Measurements from ENCODE around the gene CCT8L2.
"Not testable (repeated sequence)": the region's sequence is repeated elsewhere in the genome, so short reads cannot be mapped to it uniquely, and the experiment has no call there.

CCT8L2 gene

DNA sequence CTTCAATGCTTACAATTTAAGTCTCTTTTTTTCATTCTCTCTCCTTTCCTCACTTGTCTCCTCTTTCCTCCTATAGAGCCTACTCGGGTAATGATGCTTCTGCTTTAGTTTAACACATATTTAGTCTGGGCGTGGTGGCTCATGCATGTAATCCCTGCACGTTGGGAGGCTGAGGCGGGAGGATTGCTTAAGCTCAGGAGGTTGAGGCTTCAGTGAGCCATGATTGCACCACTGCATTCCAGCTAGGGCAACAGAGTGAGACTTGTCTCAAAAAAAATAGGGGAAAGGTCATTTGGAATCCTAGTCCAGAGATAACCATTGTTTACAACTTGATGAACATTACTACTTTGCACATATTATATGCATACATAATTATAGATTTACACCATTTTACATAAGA is 1.4 kb upstream of the CCT8L2 start:
- no peak for DNase-seq

DNA sequence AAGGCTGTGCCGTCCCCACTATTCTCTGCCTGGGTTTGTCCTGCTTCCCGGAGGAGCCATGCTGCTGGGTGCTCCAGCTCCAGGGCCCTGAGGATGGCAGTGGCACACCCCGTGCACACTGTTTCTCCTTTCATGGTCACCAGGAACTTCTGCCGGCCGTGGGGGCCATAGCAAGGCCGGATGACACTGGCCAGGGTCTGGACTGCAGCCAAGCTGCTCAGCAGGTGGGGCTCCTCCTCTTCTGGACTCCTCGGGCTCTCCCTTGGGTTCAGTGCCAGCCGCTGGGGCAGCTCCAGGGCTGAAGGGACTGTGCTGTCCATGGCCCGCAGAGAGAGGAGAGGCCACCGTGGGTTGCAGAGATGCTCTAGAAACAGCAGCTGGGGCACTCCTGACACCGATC is 379 bp downstream of the CCT8L2 start:
- DNase-seq: not testable (repeated sequence)

DNA sequence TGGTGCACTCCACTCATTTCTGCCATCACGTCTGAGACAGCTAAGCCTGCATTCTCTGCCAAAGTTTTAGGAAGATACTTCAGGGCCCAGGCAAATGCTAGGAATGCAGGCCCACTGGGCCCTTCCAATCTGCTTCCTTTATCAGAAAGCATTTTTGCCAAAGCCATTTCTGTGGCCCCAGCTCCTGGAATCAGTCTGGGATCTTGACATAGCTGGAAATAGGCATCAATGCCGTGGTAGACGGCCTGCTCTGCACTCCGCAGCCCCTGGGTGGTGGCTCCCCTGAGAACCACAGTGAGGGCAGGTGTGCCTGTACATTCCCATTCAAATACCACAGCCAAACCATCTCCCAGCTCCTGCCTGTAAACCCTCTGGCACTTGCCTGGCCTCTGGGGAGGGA is 1.5 kb downstream of the CCT8L2 start:
- not testable (repeated sequence) for DNase-seq

DNA sequence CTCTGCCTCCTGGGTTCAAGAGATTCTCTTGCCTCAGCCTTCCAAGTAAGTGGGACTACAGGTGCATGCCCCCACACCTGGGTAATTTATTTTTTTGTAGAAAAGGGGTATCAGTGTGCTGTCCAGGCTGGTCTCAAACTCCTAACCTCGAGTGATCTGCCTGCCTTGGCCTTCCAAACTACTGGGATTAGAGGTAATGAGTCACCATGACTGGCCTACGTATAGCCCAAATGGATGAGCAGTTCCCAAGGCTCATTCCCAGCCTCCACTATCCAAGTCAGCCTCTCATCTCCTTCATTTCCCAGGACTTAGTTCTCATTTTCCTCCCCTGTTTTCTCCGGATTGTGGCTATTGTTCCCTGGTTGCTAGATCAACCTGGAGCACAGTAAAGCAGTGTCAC is 5.6 kb downstream of the CCT8L2 start:
- DNase-seq: no peak

DNA sequence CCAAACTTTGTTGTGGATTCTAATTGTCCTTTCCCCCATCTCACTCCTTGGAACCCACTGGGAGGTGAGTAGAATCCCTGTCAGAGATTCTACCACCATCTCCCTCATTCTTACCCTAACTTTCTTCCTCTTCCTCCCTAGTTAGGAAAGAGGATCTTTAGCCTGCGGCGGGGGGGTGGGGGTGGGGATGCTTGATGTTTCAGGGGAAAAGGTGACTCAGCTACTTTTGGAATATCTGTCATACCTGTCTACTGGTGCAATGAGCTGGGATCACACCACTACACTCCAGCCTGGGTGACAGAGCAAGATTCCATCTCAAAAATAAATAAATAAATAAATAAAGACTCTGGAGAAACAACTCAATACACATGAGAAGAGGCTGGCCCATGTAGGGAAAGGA is 6.4 kb downstream of the CCT8L2 start:
- no peak for DNase-seq

DNA sequence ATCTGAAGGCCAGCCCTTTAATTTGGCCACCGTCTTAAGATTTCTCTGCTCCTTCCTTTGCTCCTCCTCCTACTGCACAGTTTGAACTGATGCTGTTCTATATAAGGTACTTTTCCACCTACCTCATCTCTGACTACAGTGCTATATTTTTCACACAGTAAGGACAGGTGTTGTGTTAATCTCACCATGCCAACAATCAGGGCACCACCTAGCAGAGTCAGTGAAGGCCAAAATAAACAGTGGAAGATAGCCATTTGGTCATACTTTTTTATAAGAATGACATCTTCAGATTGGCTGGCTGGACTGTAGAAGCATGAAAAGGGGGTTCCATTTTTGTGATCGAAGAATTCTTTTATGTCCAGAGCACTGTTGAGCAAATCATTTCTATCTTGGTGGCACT is 11.7 kb downstream of the CCT8L2 start:
- not testable (repeated sequence) for DNase-seq

DNA sequence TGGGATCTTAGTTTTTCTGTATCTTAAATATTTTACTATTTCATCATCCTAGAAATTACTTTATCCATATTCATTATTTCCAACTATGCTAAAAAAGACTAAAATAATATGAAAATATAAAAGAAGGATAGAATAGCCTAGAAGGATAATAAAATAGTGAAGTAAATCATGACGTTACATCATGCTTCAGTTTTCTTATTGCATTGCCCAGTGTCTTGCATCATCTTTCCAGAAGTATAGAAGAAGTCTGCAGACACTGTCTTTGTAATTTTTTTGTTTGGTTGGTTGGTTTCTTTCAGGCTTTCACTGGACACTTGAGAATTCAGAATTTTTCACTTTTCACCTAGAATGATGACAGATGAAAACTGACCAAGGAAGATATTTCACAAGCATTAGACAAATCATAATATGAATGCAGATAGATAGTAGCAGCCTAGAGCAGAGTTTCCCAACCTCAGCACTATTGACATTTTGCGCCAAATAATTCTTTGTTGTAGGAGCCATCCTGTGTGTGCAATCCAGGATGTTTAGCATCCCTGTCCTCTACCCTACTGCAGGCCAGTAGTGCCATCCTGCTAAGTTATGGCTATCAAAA is 23.3 kb downstream of the CCT8L2 start:
- DNase-seq: not testable (repeated sequence)

DNA sequence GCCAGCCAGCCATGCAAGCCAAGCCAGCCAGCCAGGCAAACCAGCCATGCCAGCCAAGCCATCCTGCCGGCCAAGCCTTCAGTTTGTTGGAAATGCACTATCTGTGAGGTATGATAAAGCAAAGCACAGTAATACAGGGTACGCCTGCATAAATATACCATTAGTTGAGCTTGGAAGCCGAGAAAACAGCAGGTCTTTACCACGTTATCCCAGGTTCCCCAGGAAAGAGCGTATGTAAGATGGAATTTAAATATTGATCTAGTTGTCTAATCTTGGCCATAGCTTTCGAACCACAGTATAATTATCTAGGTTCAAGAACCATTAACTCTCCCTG is 24.2 kb downstream of the CCT8L2 start:
- no peak for DNase-seq

DNA sequence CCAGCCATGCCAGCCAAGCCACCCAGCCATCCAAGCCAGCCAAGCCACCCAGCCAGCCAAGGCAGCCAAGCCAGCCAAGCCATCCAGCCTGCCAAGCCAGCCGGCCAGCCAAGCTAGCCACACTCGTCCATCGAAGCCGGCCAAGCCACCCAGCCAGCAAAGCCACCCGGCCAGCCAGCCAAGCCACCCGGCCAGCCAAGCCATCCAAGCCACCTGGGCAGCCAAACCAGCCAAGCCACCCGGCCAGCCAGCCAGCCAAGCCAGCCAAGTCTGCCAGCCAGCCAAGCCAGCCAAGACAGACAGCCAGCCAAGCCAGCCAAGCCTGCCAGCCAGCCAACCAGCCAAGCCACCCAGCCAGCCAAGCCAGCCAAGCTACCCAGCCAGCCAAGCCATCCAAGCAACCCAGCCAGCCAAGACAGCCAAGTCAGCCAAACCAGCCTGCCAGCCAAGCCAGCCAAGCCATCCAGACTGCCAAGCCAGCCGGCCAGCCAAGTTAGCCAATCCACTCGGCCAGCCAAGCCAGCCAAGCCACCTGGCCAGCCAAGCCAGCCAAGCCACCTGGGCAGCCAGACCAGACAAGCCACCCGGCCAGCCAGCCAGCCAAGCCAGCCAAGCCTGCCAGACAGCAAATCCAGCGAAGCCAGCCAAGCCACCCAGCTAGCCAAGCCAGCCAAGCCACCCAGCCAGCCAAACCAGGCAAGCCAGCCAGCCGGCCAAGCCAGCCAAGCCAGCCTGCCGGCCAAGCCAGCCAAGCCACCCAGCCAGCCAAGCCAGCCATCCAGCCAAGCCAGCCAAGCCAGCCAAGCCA is 24.8 kb downstream of the CCT8L2 start:
- DNase-seq: not testable (repeated sequence)

DNA sequence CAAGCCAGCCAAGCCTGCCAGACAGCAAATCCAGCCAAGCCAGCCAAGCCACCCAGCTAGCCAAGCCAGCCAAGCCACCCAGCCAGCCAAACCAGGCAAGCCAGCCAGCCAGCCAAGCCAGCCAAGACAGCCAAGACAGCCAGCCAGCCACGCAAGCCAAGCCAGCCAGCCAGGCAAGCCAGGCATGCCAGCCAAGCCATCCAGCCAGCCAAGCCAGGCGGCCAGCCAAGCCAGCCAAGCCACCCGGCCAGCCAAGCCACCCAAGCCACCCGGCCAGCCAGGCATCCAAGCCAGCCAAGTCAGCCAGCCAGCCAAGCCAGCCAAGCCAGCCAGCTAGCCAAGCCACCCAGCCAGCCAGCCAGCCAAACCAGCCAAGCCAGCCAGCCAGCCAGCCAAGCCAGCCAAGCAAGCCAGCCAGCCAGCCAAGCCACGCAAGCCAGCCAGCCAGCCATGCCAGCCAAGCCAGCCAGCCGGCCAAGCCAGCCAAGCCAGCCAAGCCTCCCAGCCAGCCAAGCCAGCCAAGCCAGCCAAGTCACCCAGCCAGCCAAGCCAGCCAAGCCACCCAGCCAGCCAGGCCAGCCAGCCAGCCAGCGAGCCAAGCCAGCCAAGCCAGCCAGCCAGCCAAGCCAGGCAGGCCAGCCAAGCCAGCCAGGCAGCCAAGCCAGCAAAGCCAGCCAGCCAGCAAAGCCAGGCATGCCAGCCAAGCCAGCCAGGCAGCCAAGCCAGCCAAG is 26.0 kb downstream of the CCT8L2 start:
- not testable (repeated sequence) for DNase-seq

DNA sequence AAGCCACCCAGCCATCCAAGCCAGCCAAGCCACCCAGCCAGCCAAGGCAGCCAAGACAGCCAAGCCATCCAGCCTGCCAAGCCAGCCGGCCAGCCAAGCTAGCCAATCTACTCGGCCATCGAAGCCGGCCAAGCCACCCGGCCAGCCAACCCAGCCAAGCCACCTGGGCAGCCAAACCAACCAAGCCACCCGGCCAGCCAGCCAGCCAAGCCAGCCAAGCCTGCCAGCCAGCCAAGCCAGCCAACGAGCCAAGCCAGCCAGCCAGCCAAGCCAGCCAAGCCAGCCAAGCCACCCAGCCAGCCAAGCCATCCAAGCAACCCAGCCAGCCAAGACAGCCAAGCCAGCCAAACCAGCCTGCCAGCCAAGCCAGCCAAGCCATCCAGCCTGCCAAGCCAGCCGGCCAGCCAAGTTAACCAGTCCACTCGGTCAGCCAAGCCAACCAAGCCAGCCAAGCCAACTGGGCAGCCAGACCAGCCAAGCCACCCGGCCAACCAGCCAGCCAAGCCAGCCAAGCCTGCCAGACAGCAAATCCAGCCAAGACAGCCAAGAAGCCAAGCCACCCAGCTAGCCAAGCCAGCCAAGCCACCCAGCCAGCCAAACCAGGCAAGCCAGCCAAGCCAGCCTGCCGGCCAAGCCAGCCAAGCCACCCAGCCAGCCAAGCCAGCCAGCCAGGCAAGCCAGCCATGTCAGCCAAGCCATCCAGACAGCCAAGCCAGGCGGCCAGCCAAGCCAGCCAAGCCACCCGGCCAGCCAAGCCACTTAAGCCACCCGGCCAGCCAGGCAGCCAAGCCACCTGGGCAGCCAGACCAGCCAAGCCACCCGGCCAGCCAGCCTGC is 26.8 kb downstream of the CCT8L2 start:
- not testable (repeated sequence) for DNase-seq

DNA sequence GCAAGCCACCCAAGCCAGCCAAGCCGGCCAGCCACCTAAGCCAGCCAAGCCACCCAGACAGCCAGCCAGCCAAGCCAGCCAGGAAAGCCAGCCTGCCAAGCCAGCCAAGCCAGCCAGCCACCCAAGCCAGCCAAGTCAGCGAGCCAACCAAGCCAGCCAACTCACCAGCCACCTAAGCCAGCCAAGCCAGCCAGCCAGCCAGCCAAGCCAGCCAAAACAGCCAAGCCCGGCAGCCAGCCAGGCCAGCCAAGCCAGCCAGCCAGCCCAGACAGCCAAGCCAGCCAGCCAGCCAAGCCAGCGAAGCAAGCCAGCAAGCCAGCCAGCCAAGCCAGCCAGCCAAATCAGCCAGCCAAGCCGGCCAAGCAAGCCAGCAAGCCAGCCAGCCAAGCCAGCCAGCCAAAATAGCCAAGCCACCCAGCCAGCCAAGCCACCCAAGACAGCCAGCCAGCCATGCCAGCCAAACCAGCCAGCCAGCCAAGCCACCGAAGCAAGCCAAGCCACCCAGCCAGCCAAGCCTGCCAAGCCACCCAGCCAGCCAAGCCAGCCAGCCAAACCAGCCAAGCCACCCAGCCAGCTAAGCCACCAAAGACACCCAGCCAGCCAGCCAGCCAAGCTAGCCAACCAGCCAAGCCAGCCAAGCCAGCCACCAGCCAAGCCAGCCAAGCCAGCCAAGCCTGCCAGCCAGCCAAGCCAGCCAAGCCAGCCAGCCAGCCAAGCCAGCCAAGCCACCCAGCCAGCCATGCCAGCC is 27.6 kb downstream of the CCT8L2 start:
- not testable (repeated sequence) for DNase-seq

DNA sequence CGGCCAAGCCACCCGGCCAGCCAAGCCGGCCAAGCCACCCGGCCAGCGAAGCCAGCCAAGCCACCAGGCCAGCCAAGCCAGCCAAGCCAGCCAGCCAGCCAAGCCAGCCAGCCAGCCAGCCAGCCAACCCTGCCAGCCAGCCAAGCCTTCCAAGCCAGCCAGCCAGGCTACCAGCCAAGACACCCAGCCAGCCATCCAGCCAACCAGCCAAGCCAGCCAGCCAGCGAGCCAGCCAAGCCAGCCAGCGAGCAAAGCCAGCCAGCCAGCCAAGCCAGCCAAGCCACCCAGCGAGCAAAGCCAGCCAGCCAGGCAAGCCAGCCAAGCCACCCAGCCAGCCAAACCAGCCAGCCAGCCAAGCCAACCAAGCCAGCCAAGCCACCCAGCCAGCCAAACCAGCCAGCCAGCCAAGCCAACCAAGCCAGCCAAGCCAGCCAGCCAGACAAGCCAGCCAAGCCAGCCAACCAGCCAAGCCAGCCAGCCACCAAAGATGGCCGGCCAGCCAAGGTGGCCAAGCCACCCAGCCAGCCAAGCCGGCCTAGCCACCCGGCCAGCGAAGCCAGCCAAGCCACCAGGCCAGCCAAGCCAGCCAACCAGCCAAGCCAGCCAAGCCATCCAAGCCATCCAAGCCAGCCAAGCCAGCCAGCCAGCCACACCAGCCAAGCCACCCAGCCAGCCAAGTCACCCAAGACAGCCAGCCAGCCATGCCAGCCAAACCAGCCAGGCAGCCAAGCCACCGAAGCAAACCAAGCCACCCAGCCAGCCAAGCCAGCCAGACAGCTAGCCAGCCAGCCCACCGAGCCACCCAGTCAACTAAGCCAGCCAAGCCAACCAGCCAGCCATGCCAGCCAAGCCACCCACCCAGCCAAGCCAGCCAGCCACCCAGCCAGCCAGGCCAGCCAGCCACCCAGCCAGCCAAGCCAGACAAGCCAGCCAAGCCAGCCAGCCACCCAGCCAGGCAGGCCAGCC is 28.8 kb downstream of the CCT8L2 start:
- DNase-seq: no peak

DNA sequence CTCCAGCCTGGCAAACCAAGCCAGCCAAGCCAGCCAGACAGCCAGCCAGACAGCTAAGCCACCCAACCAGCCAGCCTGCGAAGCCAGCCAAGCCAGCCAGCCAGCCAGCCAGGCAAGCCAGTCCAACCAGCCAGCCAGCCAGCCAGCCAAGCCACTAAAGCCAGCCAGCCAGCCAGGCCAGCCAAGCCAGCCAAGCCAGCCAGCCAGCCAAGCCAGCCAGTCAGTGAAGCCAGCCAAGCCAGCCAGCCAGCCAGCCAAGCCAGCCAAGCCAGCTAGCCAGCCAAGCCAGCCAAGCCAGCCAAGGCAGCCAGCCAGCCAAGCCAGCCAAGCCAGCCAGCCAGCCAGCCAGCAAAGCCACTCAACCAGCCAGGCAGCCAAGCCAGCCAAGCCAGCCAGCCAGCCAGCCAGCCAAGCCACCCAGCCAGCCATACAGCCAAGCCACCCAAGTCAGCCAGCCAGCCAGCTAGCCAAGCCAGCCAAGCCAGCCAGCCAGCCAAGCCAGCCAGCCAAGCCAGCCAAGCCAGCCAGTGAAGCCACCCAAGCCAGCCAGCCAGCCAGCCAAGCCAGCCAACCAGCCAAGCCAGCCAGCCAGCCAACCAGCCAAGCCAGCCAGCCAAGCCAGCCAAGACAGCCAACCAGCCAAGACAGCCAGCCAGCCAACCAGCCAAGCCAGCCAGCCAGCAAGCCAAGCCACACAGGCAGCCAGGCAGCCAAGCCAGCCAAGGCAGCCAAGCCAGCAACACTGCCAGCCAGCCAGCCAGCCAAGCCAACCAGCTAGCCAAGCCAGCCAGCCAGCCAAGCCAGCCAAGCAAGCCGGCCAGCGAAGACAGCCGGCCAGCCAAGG is 29.7 kb downstream of the CCT8L2 start:
- DNase-seq: no peak

DNA sequence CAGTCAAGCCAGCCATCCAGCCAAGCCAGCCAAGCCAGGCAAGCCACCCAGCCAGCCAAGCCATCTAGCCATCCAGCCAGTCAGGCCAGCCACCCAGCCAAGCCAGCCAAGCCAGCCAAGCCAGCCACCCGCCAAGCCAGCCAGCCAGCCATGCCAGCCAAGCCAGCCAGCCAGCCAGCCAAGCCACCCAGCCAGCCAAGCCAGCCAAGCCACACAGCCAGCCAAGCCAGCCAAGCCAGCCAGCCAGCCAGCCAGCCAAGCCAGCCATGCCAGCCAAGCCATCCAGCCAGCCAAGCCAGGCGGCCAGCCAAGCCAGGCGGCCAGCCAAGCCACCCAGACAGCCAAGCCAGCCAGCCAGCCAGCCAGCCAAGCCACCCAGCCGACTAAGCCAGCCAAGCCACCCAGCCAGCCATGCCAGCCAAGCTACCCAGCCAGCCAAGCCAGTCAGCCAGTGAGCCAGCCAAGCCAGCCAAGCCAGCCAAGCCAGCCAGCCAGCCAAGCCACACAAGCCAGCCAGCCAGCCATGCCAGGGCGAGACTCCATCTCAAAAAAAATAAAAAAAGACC is 31.4 kb downstream of the CCT8L2 start:
- DNase-seq: not testable (repeated sequence)

DNA sequence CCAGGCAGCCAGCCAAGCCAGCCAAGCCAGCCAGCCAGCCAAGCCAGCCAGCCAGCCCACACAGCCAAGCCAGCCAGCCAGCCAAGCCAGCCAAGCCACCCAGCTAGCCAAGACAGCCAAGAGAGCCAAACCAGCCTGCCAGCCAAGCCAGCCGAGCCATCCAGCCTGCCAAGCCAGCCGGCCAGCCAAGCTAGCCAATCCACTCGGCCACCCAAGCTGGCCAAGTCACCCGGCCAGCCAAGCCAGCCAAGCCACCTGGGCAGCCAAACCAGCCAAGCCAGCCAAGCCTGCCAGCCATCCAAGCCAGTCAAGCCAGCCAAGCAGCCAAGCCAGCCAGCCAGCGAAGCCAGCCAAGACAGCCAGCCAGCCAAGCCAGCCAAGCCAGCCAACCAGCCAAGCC is 32.0 kb downstream of the CCT8L2 start:
- DNase-seq: not testable (repeated sequence)

DNA sequence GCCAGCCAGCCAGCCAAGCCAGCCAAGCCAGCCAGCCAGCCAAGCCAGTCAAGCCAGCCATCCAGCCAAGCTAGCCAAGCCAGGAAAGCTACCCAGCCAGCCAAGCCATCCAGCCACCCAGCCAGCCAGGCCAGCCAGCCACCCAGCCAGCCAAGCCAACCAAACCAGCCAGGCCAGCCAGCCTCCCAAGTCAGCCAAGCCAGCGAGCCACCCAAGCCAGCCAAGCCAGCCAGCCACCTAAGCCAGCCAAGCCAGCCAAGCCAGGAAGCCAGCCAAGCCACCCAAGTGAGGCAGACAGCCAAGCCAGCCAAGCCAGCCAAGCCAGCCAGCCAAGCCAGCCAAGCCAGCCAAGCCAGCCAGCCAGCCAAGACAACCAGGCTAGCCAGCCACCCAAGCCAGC is 32.6 kb downstream of the CCT8L2 start:
- not testable (repeated sequence) for DNase-seq

DNA sequence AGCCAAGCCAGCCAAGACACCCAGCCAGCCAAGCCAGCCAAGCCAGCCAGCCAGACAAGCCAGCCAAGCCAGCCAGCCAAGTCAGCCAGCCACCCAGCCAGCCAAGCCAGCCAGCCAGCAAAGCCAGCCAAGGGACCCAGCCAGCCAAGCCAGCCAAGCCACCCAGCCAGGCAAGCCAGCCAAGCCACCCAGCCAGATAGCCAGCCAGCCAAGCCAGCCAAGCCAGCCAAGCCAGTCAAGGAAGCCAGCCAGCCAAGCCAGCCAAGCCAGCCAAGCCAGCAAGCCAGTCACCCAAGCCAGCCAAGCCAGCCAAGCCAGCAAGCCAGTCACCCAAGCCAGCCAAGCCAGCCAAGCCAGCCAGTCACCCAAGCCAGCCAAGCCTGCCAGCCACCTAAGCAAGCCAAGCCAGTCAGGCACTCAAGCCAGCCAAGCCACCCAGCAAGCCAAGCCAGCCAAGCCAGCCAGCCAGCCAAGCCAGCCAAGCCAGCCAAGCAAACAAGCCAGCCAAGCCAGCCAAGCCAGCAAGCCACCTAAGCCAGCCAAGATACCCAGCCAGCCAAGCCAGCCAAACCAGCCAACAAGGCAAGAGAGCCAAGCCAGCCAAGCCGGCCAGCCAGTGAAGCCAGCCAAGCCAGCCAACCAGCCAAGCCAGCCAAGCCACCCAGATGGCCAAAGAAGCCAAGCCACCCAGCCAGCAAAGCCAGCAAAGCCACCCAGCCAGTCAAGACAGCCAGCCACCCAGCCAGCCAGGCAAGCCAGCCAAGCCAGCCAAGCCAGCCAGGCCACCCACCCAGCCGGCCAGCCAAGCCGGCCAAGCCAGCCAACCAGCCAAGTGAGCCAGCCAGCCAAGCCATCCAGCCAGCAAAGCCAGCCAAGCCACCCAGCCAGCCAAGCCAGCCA is 33.3 kb downstream of the CCT8L2 start:
- no peak for DNase-seq

Measured in hippocampal formation (tissue), 2 donors.